ENCODE measurements around the gene BAZ2A.
A peak's percentile ranks its signal among the peaks of the same experiment; 100 is the strongest.

BAZ2A gene

GRCh38 chr12:56630180-56630632 is at the start of gene BAZ2A:
Gene BAZ2A, minus strand, starts transcription at chr12:56630326. Its CDS starts 12,796 bp downstream, at chr12:56617530.
- Histone ChIP-seq H3K27me3 (ENCODE audit: control insufficient read depth in 1 of 2, insufficient read depth in 2 of 2, low read length in 2 of 2) (no peaks in the 10 kb centered on the region), H3K36me3 (ENCODE audit: control insufficient read depth in 2 of 2, insufficient read depth in 2 of 2, low read length in 2 of 2) (peaks cover 0 to 2% of the 10 kb centered on the region in 2 donors), H3K4me1 (ENCODE audit: control insufficient read depth, insufficient read depth, low read length) (peaks cover 46% of the 10 kb centered on the region), H3K9me3 (ENCODE audit: control insufficient read depth in 2 of 2, low read length in 2 of 2) (no peaks in the 10 kb centered on the region), H3K4me3 (ENCODE audit: low read length in 2 of 2) (peak within 1 kb of the TSS; percentile 90 to 97), H3K27ac (ENCODE audit: low read length) (peak within 1 kb of the TSS; percentile 77), H3K9ac (ENCODE audit: low read length in 2 of 2) (peak within 1 kb of the TSS; percentile 79 to 94)

DNA sequence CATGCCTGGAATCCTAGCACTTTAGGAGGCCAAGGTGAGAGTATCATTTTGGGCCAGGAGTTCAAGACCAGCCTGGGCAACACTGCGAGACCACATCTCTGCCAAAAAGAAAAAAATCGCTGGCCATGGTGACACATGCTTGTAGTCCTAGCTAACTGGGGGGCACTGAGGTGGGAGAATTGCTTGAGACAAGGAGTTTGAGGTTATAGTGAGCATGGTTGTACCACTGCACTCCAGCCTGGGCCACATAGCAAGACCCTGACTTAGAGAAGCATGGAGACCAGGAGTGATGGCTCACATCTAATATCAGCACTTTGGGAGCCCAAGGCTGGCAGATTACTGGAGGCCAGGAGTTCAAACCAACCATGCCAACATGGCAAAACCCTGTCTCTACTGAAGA is 48.7 kb upstream of the BAZ2A start:
- Histone ChIP-seq H3K4me3 (ENCODE audit: low read length in 2 of 2) (no peak overlapping the region), H3K9me3 (ENCODE audit: control insufficient read depth in 2 of 2, low read length in 2 of 2) (no peaks in the 10 kb centered on the region), H3K27ac (ENCODE audit: low read length) (no peak overlapping the region), H3K4me1 (ENCODE audit: control insufficient read depth, insufficient read depth, low read length) (peaks cover 15% of the 10 kb centered on the region), H3K36me3 (ENCODE audit: control insufficient read depth in 2 of 2, insufficient read depth in 2 of 2, low read length in 2 of 2) (peaks cover 3 to 5% of the 10 kb centered on the region in 2 donors), H3K9ac (ENCODE audit: low read length in 2 of 2) (no peak overlapping the region), H3K27me3 (ENCODE audit: control insufficient read depth in 1 of 2, insufficient read depth in 2 of 2, low read length in 2 of 2) (no peaks in the 10 kb centered on the region)

DNA sequence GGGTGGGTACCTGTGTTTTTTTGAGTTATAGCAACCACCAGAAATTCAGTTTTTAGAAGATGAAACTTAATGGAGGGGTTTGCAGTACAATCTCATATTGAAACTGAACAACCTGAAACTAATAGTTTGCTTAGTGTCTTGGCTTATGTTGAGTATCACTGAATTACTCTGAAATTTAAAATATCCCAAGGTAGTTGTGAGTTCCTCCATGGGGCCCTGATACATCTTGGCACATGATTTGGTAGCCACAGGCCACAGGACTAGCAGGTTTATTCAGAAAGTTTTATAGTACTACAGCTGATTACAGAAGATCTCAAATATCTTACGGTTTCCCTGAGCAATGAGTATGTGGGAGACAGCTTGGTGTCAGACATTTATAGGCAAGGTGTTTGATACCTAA is 47.6 kb upstream of the BAZ2A start:
- Histone ChIP-seq H3K4me3 (ENCODE audit: low read length in 2 of 2) (no peak overlapping the region), H3K4me1 (ENCODE audit: control insufficient read depth, insufficient read depth, low read length) (peaks cover 12% of the 10 kb centered on the region), H3K27me3 (ENCODE audit: control insufficient read depth in 1 of 2, insufficient read depth in 2 of 2, low read length in 2 of 2) (no peaks in the 10 kb centered on the region), H3K9ac (ENCODE audit: low read length in 2 of 2) (no peak overlapping the region), H3K27ac (ENCODE audit: low read length) (no peak overlapping the region), H3K36me3 (ENCODE audit: control insufficient read depth in 2 of 2, insufficient read depth in 2 of 2, low read length in 2 of 2) (peaks cover 3 to 5% of the 10 kb centered on the region in 2 donors), H3K9me3 (ENCODE audit: control insufficient read depth in 2 of 2, low read length in 2 of 2) (no peaks in the 10 kb centered on the region)

DNA sequence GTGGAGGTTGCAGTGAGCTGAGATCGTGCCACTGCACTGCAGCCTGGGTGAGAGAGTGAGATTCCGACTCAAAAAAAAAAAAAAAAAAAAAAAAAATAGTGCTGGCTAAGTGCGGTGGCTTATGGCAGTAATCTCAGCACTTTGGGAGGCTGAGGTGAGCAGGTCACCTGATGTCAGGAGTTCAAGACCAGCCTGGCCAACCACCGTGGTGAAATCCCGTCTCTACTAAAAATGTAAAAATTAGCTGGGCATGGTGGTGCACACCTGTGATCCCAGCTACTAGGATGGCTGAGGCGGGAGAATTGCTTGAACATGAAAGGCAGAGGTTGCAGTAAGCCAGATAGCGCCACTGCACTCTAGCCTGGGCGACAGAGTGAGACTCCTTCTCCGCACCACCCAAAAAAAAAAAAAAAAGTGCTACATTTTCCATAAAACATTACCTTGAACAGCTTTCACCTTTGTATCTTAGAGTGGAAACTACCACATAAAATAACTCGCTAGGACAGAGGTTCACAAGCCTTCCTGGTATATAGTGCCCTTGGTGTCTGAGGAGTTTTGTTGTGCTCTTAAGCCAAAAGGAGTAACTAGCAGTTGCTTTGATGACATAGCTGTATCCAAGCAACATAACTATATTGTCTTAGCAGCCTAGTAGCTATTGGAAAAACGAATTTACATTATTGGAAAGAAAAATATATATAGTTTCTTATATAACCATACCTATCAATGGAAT is 46.9 kb upstream of the BAZ2A start:
- no peak overlapping the region for H3K27ac ChIP-seq (ENCODE audit: low read length)
- H3K36me3 ChIP-seq (ENCODE audit: control insufficient read depth in 2 of 2, insufficient read depth in 2 of 2, low read length in 2 of 2): peaks cover 5 to 8% of the 10 kb centered on the region in 2 donors
- no peak overlapping the region for H3K4me3 ChIP-seq (ENCODE audit: low read length in 2 of 2)
- H3K27me3 ChIP-seq (ENCODE audit: control insufficient read depth in 1 of 2, insufficient read depth in 2 of 2, low read length in 2 of 2): no peaks in the 10 kb centered on the region
- H3K9ac ChIP-seq (ENCODE audit: low read length in 2 of 2): no peak overlapping the region
- peaks cover 12% of the 10 kb centered on the region for H3K4me1 ChIP-seq (ENCODE audit: control insufficient read depth, insufficient read depth, low read length)
- no peaks in the 10 kb centered on the region for H3K9me3 ChIP-seq (ENCODE audit: control insufficient read depth in 2 of 2, low read length in 2 of 2)

GRCh38 chr12:56671608-56672007 is 41.5 kb upstream of the BAZ2A start:
- Histone ChIP-seq H3K9me3 (ENCODE audit: control insufficient read depth in 2 of 2, low read length in 2 of 2) (no peaks in the 10 kb centered on the region), H3K36me3 (ENCODE audit: control insufficient read depth in 2 of 2, insufficient read depth in 2 of 2, low read length in 2 of 2) (peaks cover 17 to 31% of the 10 kb centered on the region in 2 donors)

DNA sequence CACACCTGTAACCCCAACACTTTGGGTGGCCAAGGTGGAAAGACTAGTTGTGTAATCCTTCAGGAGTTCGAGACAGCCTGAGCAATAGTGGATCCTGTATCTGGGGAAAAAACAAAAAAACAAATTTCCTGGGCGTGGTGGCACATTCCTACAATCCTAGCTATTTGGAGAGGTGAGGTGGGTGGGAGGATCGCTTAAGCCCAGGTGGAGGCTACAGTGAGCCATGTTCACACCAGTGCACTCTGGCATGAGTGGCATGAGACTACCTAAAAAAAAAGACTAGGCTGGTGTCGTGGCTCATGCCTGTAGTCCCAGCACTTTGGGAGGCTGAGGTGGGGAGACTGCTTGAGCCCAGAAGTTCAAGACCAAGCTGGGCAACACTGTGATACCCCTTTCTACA is 40.7 kb upstream of the BAZ2A start:
- Histone ChIP-seq H3K36me3 (ENCODE audit: control insufficient read depth in 2 of 2, insufficient read depth in 2 of 2, low read length in 2 of 2) (peaks cover 17 to 31% of the 10 kb centered on the region in 2 donors), H3K27ac (ENCODE audit: low read length) (no peak overlapping the region), H3K4me1 (ENCODE audit: control insufficient read depth, insufficient read depth, low read length) (peaks cover 7% of the 10 kb centered on the region)

More at GRCh38 chr12:56671608-56672007, 41.5 kb upstream of the BAZ2A start:
- Histone ChIP-seq H3K9ac (ENCODE audit: low read length in 2 of 2) (no peak overlapping the region), H3K27me3 (ENCODE audit: control insufficient read depth in 1 of 2, insufficient read depth in 2 of 2, low read length in 2 of 2) (no peaks in the 10 kb centered on the region), H3K27ac (ENCODE audit: low read length) (no peak overlapping the region), H3K4me3 (ENCODE audit: low read length in 2 of 2) (no peak overlapping the region), H3K4me1 (ENCODE audit: control insufficient read depth, insufficient read depth, low read length) (peaks cover 7% of the 10 kb centered on the region)

DNA sequence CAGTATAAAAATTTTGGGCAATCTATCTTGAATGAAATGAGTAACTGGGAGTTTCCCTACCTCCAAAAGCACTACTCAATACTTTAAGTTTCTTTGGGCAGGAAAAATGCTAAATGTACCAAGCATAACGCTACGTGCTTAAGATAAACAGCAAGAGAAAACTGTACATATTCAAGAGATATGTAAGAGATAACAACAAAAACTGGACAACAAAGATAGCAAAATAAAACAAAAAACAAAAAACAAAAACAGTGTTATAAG is 38.0 kb upstream of the BAZ2A start:
- Histone ChIP-seq H3K36me3 (ENCODE audit: control insufficient read depth in 2 of 2, insufficient read depth in 2 of 2, low read length in 2 of 2) (peaks cover 15 to 41% of the 10 kb centered on the region in 2 donors), H3K4me3 (ENCODE audit: low read length in 2 of 2) (no peak overlapping the region)

More for the DNA sequence above, 40.7 kb upstream of the BAZ2A start:
- Histone ChIP-seq H3K4me3 (ENCODE audit: low read length in 2 of 2) (no peak overlapping the region), H3K27me3 (ENCODE audit: control insufficient read depth in 1 of 2, insufficient read depth in 2 of 2, low read length in 2 of 2) (no peaks in the 10 kb centered on the region), H3K9me3 (ENCODE audit: control insufficient read depth in 2 of 2, low read length in 2 of 2) (no peaks in the 10 kb centered on the region), H3K9ac (ENCODE audit: low read length in 2 of 2) (no peak overlapping the region)

DNA sequence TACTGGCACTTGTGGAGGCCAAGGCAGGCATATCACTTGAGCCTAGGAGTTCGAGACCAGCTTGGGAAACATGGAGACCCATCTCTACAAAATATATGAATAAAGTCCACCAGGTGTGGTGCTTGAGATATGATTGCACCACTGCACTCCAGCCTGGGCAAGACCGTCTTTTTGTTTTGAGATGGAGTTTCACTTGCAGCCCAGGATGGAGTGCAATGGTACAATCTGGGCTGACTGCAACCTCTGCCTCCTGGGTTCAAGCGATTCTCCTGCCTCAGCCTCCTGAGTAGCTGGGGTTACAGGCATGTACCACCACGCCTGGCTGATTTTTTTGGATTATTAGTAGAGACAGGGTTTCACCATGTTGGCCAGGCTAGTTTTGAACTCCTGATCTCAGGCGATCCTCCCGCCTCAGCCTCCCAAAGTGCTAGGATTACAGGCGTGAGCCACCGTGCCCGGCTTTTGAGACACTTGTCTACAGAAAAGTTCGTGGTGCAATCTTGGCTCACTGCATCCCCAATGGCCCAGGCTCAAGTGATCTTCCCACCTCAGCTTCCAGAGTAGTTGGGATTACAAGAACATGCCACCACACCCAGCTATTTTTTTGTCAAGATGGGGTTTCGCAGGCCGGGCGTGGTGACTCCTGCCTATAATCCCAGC is 32.0 kb upstream of the BAZ2A start:
- Histone ChIP-seq H3K27ac (ENCODE audit: low read length) (no peak overlapping the region), H3K36me3 (ENCODE audit: control insufficient read depth in 2 of 2, insufficient read depth in 2 of 2, low read length in 2 of 2) (peaks cover 2 to 10% of the 10 kb centered on the region in 2 donors), H3K9ac (ENCODE audit: low read length in 2 of 2) (no peak overlapping the region), H3K4me1 (ENCODE audit: control insufficient read depth, insufficient read depth, low read length) (no peaks in the 10 kb centered on the region), H3K27me3 (ENCODE audit: control insufficient read depth in 1 of 2, insufficient read depth in 2 of 2, low read length in 2 of 2) (no peaks in the 10 kb centered on the region), H3K4me3 (ENCODE audit: low read length in 2 of 2) (no peak overlapping the region), H3K9me3 (ENCODE audit: control insufficient read depth in 2 of 2, low read length in 2 of 2) (no peaks in the 10 kb centered on the region)

More for the DNA sequence above, 38.0 kb upstream of the BAZ2A start:
- H3K9ac ChIP-seq (ENCODE audit: low read length in 2 of 2): no peak overlapping the region
- no peak overlapping the region for H3K27ac ChIP-seq (ENCODE audit: low read length)
- H3K4me1 ChIP-seq (ENCODE audit: control insufficient read depth, insufficient read depth, low read length): peaks cover 2% of the 10 kb centered on the region
- H3K27me3 ChIP-seq (ENCODE audit: control insufficient read depth in 1 of 2, insufficient read depth in 2 of 2, low read length in 2 of 2): no peaks in the 10 kb centered on the region
- H3K9me3 ChIP-seq (ENCODE audit: control insufficient read depth in 2 of 2, low read length in 2 of 2): no peaks in the 10 kb centered on the region

DNA sequence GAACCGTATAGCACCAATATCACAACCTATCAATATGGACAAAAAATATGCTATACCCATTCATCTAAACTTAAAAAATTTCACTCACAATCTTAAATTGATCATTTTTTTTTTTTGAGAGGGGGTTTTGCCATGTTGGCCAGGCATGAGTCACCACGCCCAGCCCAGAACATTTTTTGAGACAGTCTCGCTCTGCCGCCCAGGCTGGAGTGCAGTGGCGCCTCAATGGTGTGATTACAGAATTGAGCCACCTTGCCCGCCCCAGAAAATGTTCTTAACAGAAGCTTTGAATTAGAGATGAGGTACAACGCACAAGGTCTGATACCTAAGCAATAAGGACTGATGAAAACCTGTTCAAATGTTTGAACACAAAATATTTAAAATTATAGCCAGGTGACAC is 31.4 kb upstream of the BAZ2A start:
- Histone ChIP-seq H3K27ac (ENCODE audit: low read length) (no peak overlapping the region), H3K4me1 (ENCODE audit: control insufficient read depth, insufficient read depth, low read length) (no peaks in the 10 kb centered on the region), H3K27me3 (ENCODE audit: control insufficient read depth in 1 of 2, insufficient read depth in 2 of 2, low read length in 2 of 2) (no peaks in the 10 kb centered on the region), H3K9me3 (ENCODE audit: control insufficient read depth in 2 of 2, low read length in 2 of 2) (no peaks in the 10 kb centered on the region), H3K9ac (ENCODE audit: low read length in 2 of 2) (no peak overlapping the region), H3K36me3 (ENCODE audit: control insufficient read depth in 2 of 2, insufficient read depth in 2 of 2, low read length in 2 of 2) (peaks cover 2 to 10% of the 10 kb centered on the region in 2 donors), H3K4me3 (ENCODE audit: low read length in 2 of 2) (no peak overlapping the region)

GRCh38 chr12:56658921-56659320 is 28.8 kb upstream of the BAZ2A start:
- Histone ChIP-seq H3K4me1 (ENCODE audit: control insufficient read depth, insufficient read depth, low read length) (no peaks in the 10 kb centered on the region), H3K9ac (ENCODE audit: low read length in 2 of 2) (no peak overlapping the region), H3K27me3 (ENCODE audit: control insufficient read depth in 1 of 2, insufficient read depth in 2 of 2, low read length in 2 of 2) (no peaks in the 10 kb centered on the region), H3K9me3 (ENCODE audit: control insufficient read depth in 2 of 2, low read length in 2 of 2) (no peaks in the 10 kb centered on the region), H3K4me3 (ENCODE audit: low read length in 2 of 2) (no peak overlapping the region), H3K36me3 (ENCODE audit: control insufficient read depth in 2 of 2, insufficient read depth in 2 of 2, low read length in 2 of 2) (peaks cover 0 to 2% of the 10 kb centered on the region in 2 donors), H3K27ac (ENCODE audit: low read length) (no peak overlapping the region)
